Fibroblast of skin of right quadriceps (primary cell): ENCODE data around the gene MEGF8.

ENCODE experiments used
- DNase-seq: peaks from one replicate; pipeline ENCODE4 v3.0.0-alpha.2; 2013

MEGF8 gene

DNA sequence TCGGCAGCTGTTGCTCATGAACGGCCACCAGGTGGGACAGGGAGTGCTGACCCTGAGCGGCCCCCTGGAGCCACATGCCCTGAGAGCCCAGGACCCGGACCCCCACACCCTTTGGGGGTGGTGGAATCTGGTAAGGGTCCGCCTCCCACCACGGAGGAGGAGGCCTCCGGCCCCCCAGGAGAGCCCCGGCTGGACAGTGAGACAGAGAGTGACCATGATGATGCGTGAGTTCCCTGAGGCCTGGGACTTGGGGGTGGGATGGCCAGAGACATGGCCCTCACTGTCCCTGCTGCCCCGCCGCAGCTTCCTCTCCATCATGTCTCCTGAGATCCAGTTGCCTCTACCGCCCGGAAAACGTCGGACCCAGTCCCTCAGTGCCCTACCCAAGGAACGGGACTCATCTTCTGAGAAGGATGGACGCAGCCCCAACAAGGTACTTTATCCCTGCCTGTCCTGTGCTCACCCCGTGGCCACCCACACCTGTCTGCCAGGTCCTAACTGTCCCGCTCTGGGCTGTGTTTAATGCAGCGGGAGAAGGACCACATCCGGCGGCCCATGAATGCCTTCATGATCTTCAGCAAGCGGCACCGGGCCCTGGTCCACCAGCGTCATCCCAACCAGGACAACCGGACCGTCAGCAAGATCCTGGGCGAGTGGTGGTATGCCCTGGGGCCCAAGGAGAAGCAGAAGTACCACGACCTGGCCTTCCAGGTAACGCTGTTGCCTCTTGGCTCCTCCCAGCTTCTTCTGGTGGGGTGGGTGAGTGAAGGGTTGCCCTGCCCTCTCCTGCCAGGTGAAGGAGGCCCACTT lies 38.2 kb upstream of the MEGF8 start:
- DNase-seq = no peak

GRCh38 chr19:42287827-42288107 lies 37.7 kb upstream of the MEGF8 start:
- DNase-seq = no peak

- no peak for DNase-seq
Measured at GRCh38 chr19:42288387-42288786, 37.0 kb upstream of the MEGF8 start.

- no peak for DNase-seq
Measured at GRCh38 chr19:42288881-42289555, 36.4 kb upstream of the MEGF8 start.

DNA sequence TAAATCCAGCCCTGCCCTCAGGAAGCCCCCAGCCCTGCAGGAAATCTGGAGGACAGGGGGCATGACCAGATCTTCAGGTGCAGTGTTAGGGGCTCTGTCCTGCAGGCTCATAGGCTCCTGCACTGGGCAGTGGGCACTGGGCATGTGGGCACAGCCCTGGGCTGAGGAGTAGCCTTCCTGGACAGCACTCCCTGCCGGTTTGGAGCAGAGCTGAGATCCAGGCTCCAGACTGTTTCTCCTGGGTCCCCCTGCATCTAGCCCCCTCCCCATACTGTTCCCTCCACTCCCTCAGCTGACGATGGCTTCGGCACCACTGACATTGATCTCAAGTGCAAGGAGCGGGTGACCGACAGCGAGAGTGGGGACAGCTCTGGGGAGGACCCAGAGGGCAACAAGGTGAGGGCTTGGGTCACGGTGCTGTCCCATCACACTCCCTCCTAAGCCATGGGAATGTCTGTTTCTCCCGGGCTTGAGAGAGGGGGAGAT lies 35.8 kb upstream of the MEGF8 start:
- no peak for DNase-seq

GRCh38 chr19:42290136-42290522 lies 35.3 kb upstream of the MEGF8 start:
- no peak for DNase-seq

DNA sequence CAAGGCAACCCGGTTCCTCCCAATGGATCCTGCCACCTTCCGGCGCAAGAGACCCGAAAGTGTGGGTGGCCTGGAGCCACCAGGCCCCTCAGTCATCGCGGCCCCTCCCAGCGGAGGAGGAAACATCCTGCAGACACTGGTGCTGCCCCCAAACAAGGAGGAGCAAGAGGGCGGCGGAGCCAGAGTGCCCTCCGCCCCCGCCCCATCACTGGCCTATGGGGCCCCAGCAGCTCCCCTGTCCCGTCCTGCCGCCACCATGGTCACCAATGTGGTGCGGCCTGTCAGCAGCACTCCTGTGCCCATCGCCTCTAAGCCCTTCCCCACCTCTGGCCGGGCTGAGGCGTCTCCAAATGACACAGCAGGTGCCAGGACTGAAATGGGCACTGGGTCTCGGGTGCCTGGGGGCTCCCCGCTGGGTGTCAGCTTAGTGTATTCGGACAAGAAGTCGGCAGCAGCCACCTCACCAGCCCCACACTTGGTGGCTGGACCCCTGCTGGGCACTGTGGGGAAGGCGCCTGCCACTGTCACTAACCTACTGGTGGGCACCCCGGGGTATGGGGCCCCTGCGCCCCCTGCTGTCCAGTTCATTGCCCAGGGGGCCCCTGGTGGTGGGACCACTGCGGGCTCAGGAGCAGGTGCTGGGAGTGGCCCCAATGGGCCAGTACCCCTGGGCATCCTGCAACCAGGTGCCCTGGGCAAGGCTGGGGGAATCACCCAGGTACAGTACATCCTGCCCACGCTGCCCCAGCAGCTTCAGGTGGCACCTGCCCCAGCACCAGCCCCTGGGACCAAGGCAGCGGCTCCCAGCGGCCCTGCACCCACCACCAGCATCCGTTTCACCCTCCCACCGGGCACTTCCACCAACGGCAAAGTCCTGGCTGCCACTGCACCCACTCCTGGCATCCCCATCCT lies 34.7 kb upstream of the MEGF8 start:
- DNase-seq = no peak

DNA sequence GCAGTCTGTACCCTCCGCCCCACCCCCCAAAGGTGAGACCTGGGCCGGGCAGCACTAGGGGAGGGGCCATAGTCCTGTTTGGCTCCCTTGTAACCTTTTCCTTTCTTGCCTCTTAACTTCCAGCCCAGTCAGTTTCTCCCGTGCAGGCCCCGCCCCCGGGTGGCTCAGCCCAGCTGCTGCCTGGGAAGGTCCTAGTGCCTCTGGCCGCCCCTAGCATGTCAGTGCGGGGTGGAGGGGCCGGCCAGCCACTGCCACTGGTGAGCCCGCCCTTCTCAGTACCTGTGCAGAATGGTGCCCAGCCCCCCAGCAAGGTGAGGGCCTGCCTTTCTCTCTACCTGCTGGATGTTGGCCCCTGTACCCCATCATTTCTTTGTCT lies 34.0 kb upstream of the MEGF8 start:
- no peak for DNase-seq

GRCh38 chr19:42292042-42292960 lies 33.1 kb upstream of the MEGF8 start:
- no peak for DNase-seq

DNA sequence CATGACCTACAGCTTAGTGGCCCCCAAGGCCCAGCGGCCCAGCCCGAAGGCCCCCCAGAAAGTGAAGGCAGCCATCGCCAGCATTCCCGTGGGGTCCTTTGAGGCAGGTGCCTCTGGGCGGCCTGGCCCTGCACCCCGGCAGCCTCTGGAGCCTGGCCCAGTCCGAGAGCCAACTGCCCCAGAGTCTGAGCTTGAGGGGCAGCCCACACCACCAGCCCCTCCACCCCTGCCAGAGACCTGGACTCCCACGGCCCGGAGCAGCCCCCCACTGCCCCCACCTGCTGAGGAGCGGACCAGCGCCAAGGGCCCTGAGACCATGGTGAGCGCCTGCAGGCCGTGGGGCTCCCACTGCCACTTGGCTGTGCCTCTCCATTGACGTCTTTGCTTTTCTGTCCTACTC lies 32.5 kb upstream of the MEGF8 start:
- no peak for DNase-seq

DNA sequence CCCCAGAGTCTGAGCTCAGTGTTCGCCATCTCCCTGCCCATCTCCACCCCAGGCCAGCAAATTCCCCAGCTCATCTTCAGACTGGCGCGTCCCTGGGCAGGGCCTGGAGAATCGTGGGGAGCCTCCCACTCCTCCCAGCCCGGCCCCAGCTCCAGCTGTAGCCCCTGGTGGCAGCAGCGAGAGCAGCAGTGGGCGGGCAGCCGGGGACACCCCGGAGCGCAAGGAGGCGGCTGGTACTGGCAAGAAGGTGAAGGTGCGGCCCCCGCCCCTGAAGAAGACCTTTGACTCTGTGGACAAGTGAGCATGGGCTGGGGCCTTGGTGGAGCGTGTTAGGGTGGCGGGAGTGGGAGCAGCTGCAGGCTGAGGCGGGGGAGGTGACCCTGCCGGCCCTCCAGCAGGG lies 31.9 kb upstream of the MEGF8 start:
- DNase-seq = no peak

DNA sequence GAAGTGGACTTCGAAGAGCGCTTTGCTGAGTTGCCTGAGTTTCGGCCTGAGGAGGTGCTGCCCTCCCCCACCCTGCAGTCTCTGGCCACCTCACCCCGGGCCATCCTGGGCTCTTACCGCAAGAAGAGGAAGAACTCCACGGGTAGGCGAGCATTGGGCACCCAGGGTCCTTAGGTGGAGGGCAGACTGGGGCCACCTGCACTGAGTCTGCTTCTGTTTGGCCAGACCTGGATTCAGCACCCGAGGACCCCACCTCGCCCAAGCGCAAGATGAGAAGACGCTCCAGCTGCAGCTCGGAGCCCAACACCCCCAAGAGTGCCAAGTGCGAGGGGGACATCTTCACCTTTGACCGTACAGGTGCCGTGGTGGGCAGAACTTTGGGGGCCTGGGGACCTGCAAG lies 31.5 kb upstream of the MEGF8 start:
- no peak for DNase-seq

- DNase-seq = no peak
Measured at GRCh38 chr19:42294471-42295137, 30.8 kb upstream of the MEGF8 start.

DNA sequence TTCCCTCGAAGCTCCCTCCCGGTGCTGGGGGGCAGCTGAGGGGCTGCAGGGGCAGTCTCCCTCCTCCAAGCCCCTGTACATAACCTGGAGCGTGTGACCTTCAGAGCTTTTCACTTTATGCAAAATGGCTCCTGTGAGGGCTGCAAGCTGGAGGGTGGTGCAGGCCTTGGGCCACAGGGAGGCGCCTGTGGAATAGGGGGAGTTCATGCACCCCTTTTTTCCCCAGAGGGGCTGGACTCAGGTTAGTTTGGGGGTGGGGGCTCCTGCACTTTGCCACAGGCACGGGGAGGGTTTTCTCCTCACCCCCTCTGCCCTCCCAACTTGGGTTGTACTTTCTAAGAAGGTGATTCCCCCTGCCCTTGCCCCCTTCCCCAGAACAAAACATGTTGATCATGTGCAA lies 30.1 kb upstream of the MEGF8 start:
- DNase-seq = no peak

GRCh38 chr19:42295831-42296525 lies 29.5 kb upstream of the MEGF8 start:
- DNase-seq = peak; percentile 56

DNA sequence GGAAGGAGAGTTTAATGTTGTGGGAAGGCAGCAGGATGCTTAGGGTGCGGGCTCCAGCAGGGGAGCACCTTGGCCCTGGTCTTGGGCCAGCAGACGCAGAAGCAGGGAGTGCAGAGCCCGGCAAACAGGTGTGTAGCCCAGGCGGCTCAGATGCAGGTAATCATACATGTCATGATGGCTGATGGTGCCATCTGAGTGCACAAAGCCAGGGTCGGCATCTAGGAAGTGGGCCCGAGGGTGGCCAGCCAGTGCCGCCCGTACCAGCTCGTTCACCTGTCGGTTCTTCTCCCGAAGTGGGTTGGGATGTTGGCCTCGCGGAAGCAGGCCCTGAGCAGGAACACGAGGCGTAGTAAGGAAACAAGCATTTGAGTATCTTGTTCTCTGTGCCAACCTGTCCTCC lies 28.4 kb upstream of the MEGF8 start:
- DNase-seq = no peak

GRCh38 chr19:42301646-42302203 lies 23.7 kb upstream of the MEGF8 start, which contains the start of gene PRR19:
Gene PRR19, plus strand, starts transcription at chr19:42302132. Its CDS starts 7,453 bp downstream, at chr19:42309585.
- no peak for DNase-seq

GRCh38 chr19:42303101-42303464 lies 22.4 kb upstream of the MEGF8 start:
- no peak for DNase-seq

DNA sequence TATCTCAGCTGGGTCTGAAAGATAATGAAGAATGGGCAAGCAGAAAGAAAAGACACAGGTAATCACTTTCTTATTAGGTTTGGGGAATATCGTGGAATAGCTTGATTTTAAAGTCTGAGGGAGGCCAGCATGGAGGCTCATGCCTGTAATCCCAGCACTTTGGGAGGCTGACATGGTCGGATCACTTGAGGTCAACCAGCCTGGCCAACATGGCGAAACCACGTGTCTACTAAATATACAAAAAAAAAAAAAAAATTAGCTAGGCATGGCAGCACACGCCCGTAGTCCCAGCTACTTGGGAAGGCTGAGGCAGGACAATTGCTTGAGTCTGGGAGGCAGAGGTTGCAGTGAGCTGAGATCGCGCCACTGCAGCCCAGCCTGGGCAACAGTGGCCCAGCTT lies 21.6 kb upstream of the MEGF8 start:
- DNase-seq = no peak

DNA sequence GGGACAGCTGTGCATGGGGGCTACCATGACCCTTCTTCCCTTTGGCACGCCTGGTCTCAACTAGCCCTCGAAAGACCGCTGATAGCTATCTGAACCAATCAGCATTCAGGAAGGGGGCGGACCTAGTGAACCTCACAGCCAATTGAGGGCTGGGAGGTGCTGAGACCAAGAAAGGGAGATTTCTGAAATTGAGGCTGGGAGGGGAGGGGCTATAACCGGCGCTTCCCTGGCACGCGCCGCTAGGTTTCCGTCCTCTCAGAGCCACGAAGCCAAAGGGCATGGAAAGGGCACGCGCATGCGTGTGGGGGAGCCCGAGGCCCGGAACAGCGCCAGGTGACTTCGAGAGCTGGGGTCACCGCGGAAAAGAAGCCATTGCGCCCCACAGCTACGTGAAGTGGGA lies 18.8 kb upstream of the MEGF8 start:
- DNase-seq = no peak

- DNase-seq = no peak
Measured at GRCh38 chr19:42309686-42310085, 15.7 kb upstream of the MEGF8 start.
